Measurements from ENCODE around the gene CFAP157. TPM values are rescaled to one million over a fixed set of nuclear protein-coding genes. Genes with fewer than 3 reads are reported as not detected.

The CFAP157 gene
- total and polyA plus RNA-seq, 2 of the 13 experiments (the other 11 are each of a cell fraction or from before 2014, with no cell fraction given) = 0.07 TPM; not detected in 1

GRCh38 chr9:127664678-127665507 is 41.9 kb upstream of the CFAP157 start (continued):
- TF ChIP-seq ZNF362 (CRISPR knock-in tag; IDR thresholded peaks at IDR 0.05; ENCODE audit: borderline replicate concordance) (no peak), HNF4A (CRISPR knock-in tag; IDR thresholded peaks at IDR 0.05) (peak; percentile 90), MAFF (IDR thresholded peaks at IDR 0.05; ENCODE audit: low read depth, low read length) (no peak), ZNF878 (CRISPR knock-in tag; IDR thresholded peaks at IDR 0.05) (0 out of 2 replicates have a peak, but pooled peaks have one; percentile 60), HNF1B (CRISPR knock-in tag; IDR thresholded peaks at IDR 0.05) (peak; percentile 74; the same call in 1 of the 2 replicates), TFE3 (CRISPR knock-in tag; IDR thresholded peaks at IDR 0.05) (peak; percentile 58; the same call in 1 of the 2 replicates), ZNF619 (CRISPR knock-in tag; IDR thresholded peaks at IDR 0.05) (no peak), ZNF879 (CRISPR knock-in tag; IDR thresholded peaks at IDR 0.05) (no peak), RERE (CRISPR knock-in tag; IDR thresholded peaks at IDR 0.05; ENCODE audit: low read depth) (no peak), CHD2 (IDR thresholded peaks at IDR 0.05; ENCODE audit: low read depth, low read length) (no peak), PLRG1 (conservative IDR thresholded peaks at IDR 0.05) (no peak), SAP130 (CRISPR knock-in tag; IDR thresholded peaks at IDR 0.05; ENCODE audit: low read depth) (peak; percentile 96), THRA (CRISPR knock-in tag; IDR thresholded peaks at IDR 0.05; ENCODE audit: borderline replicate concordance) (0 out of 2 replicates have a peak, but pooled peaks have one; percentile 13), MAFG (CRISPR knock-in tag; IDR thresholded peaks at IDR 0.05) (no peak), TEAD3 (CRISPR knock-in tag; optimal IDR thresholded peaks at IDR 0.05; ENCODE audit: borderline replicate concordance) (peak; percentile 78), ZNF256 (CRISPR knock-in tag; conservative IDR thresholded peaks at IDR 0.05) (no peak), ZNF567 (CRISPR knock-in tag; IDR thresholded peaks at IDR 0.05; ENCODE audit: borderline replicate concordance) (no peak), KAT8 (CRISPR knock-in tag; IDR thresholded peaks at IDR 0.05) (peak; percentile 57; the same call in 1 of the 2 replicates), RARA (CRISPR knock-in tag; IDR thresholded peaks at IDR 0.05) (peak; percentile 62; the same call in 1 of the 2 replicates)
